ENCODE measurements around the gene CHCHD5. TPM values are rescaled to one million over a fixed set of nuclear protein-coding genes. Genes with fewer than 3 reads are reported as not detected.
A peak's percentile ranks its signal among the peaks of the same experiment; 100 is the strongest.
"Not testable (repeated sequence)": the region's sequence is repeated elsewhere in the genome, so short reads cannot be mapped to it uniquely, and the experiment has no call there.

CHCHD5 gene
- 10 to 100 TPM; 38.4 to 46.2 TPM for total RNA-seq

GRCh38 chr2:112584134-112584890 lies at the start of gene CHCHD5:
TSS of gene CHCHD5 (plus strand) at chr2:112584609. CDS start at chr2:112584648, 39 bp downstream.
- H3K9me3 Mint-ChIP-seq = peaks cover 0 to 3% of the 10 kb centered on the region in 2 donors
- DNase-seq (ENCODE audit: low spot score in 2 of 2) (peak; percentile 87 to 96), ATAC-seq (peak; percentile 89 to 92)
- H3K27ac Mint-ChIP-seq = peak within 1 kb of the TSS; percentile 96 to 99
- peaks cover 17 to 38% of the 10 kb centered on the region in 2 donors for H3K36me3 Mint-ChIP-seq

GRCh38 chr2:112534826-112535225 lies 49.6 kb upstream of the CHCHD5 start:
- Mint-ChIP-seq H3K9me3 (no peaks in the 10 kb centered on the region), H3K36me3 (no peaks in the 10 kb centered on the region), H3K27ac (no peak overlapping the region)
- no peak for ATAC-seq
- DNase-seq (ENCODE audit: low spot score in 2 of 2) = no peak

GRCh38 chr2:112536665-112537064 lies 47.7 kb upstream of the CHCHD5 start:
- H3K36me3 Mint-ChIP-seq; DNase-seq (ENCODE audit: low spot score in 2 of 2); ATAC-seq; H3K9me3 Mint-ChIP-seq; H3K27ac Mint-ChIP-seq: not testable (repeated sequence)

DNA sequence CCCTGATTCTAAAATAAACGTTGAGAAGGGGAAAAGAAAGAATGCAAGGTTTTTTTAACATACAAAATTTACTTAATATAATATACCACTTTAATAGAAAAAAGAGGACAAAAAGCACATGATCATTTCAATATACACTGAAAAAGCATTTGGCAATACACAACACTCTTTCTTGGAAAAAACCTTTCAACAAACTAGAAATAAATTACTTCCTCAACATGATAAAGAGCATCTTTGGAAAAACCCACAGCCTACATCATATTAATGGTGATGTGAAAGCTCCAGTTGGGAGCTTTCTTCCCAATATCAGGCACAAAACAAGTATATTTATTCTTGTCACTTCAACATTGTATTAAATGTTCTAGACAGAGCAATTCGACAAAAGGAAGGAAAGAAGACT lies 45.1 kb upstream of the CHCHD5 start:
- DNase-seq (ENCODE audit: low spot score in 2 of 2) (no peak), ATAC-seq (no peak)
- no peaks in the 10 kb centered on the region for H3K9me3 Mint-ChIP-seq
- no peaks in the 10 kb centered on the region for H3K36me3 Mint-ChIP-seq
- H3K27ac Mint-ChIP-seq = no peak overlapping the region

- DNase-seq (ENCODE audit: low spot score in 2 of 2) (no peak), ATAC-seq (no peak)
- H3K27ac Mint-ChIP-seq = no peak overlapping the region
- H3K36me3 Mint-ChIP-seq = no peaks in the 10 kb centered on the region
- H3K9me3 Mint-ChIP-seq = no peaks in the 10 kb centered on the region
Measured at GRCh38 chr2:112540906-112541305, 43.5 kb upstream of the CHCHD5 start.

DNA sequence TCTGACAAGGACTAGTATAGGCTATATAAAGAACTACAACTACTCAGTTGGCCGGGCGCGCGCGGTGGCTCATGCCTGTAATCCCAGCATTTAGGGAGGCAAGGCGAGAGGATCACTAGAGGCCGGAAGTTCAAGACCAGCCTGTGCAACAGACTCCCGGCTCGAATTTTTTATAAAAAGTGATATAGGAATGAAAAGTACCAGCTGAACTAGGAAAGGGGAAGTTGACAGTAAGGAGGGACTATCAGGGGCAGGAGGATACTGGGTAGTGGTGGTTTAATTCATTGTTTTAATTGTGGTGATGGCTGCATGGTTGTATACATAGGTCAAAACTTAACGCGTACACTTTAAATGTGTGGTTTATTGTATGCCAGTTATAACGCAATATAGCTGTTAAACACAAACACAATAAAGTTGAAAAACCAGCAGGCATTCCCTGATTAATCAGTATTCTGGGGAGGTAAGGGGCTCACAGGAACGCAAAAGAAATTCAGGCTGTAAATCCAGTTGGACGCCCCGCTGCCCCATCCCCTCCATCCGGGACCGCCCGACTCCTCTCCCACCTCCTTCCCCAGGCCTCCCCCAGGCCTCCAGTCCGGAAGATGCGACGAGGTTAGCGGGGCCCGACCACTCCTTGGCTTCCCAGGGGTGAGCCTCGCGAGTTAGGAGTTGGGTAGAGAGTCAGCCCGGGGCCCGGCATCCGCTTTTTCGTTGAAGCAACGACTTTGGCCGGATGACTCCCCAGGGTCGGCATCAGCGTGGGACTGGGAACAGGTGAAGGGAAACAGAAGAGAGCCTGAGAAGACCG lies 42.9 kb upstream of the CHCHD5 start:
- H3K27ac Mint-ChIP-seq = no peak overlapping the region
- H3K9me3 Mint-ChIP-seq = no peaks in the 10 kb centered on the region
- DNase-seq (ENCODE audit: low spot score in 2 of 2) (peak in 1 of 2 donors; percentile 72), ATAC-seq (peak; percentile 78)
- no peaks in the 10 kb centered on the region for H3K36me3 Mint-ChIP-seq

GRCh38 chr2:112542123-112542983 lies 42.1 kb upstream of the CHCHD5 start, which contains the start of gene POLR1B:
TSS of gene POLR1B (plus strand) at chr2:112542465. CDS start at chr2:112542495, 30 bp downstream.
- H3K9me3 Mint-ChIP-seq = no peaks in the 10 kb centered on the region
- no peak within 1 kb of the TSS for H3K27ac Mint-ChIP-seq
- ATAC-seq = peak; percentile 87 to 89
- H3K36me3 Mint-ChIP-seq = peaks cover 0 to 5% of the 10 kb centered on the region in 2 donors
- peak; percentile 73 to 88 for DNase-seq (ENCODE audit: low spot score in 2 of 2)

GRCh38 chr2:112542984-112543661 lies 41.3 kb upstream of the CHCHD5 start:
- DNase-seq (ENCODE audit: low spot score in 2 of 2) (peak in 1 of 2 donors; percentile 10), ATAC-seq (peak; percentile 2 to 19)
- H3K36me3 Mint-ChIP-seq = peaks cover 0 to 6% of the 10 kb centered on the region in 2 donors
- no peaks in the 10 kb centered on the region for H3K9me3 Mint-ChIP-seq
- H3K27ac Mint-ChIP-seq = no peak overlapping the region

DNA sequence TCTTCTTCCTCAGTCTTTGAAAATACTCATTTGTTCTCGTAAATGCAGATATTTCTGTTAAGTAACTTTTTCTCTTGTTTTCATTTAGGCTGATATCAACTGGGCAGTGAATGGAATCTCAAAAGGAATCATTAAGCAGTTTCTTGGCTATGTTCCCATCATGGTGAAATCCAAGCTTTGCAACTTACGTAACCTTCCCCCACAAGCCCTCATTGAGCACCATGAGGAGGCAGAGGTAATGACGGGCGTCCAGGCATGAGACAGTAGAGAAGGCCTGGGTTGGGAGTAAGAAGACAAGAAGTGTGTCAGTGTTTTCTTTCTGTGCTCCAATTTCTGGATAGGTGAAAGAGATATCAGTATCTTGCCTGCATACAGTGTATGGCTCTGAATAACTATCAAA lies 37.1 kb upstream of the CHCHD5 start:
- ATAC-seq = no peak
- H3K9me3 Mint-ChIP-seq = no peaks in the 10 kb centered on the region
- DNase-seq (ENCODE audit: low spot score in 2 of 2) = no peak

DNA sequence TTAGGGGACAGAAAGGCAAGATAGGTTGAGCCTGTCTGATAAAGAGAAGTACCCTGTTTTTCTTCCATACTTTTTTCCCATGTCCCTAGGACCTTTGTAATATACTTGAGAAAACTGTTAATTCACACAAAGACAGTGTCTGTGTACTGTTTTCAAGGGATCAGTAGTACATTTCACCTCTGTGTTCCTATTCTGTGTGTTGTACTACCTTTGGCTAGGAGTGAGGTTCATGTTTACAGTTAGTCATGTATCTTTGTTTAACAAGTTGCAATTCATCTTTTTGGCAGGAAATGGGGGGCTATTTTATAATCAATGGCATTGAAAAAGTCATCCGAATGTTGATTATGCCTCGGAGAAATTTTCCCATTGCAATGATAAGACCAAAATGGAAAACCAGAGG lies 35.4 kb upstream of the CHCHD5 start:
- no peak for DNase-seq (ENCODE audit: low spot score in 2 of 2)
- no peaks in the 10 kb centered on the region for H3K9me3 Mint-ChIP-seq

More for the DNA sequence above, 37.1 kb upstream of the CHCHD5 start:
- Mint-ChIP-seq H3K36me3 (peaks cover 17 to 20% of the 10 kb centered on the region in 2 donors), H3K27ac (no peak overlapping the region)

DNA sequence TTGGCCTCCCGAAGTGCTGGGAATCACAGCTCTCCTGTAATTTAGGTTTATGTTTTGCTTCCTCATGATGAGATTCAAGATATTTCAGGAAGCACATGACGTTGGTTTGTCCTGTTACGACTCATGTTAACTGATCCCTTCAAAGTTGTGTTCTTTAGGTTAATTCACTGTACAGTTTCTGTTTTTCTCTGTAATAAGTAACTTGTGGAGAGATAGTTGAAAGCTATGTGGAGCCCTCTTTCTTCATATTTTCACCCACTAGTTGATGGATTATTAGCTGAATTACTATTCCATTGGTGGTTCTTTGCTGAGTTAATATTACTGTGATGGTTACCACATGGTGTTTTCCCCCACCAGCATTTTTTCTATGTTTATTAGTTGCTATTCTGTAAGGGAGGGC lies 18.3 kb upstream of the CHCHD5 start:
- H3K27ac Mint-ChIP-seq = peak overlapping the region in 1 of 2 donors; percentile 92
- no peaks in the 10 kb centered on the region for H3K9me3 Mint-ChIP-seq
- peak in 1 of 2 donors; percentile 47 for ATAC-seq
- no peak for DNase-seq (ENCODE audit: low spot score in 2 of 2)
- peaks cover 47 to 58% of the 10 kb centered on the region in 2 donors for H3K36me3 Mint-ChIP-seq

More for the DNA sequence above, 35.4 kb upstream of the CHCHD5 start:
- ATAC-seq = no peak
- peaks cover 17 to 25% of the 10 kb centered on the region in 2 donors for H3K36me3 Mint-ChIP-seq
- no peak overlapping the region for H3K27ac Mint-ChIP-seq

DNA sequence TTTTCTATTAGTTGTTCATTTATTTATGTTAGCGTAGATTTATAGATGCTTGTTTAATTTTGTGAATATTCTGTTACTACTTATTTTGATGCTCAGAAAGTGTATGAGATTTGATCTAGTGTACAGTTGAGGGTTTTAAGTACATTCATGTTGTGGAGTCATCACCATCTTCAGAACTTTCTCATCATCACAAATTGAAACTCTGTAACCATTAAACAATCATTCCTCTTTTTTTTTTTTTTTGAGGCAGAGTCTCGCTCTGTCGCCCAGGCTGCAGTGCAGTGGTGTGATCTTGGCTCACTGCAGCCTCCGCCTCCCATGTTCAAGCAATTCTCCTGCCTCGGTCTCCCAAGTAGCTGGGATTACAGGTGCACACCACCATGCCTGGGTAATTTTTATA lies 17.9 kb upstream of the CHCHD5 start:
- not testable (repeated sequence) for ATAC-seq; H3K9me3 Mint-ChIP-seq; DNase-seq (ENCODE audit: low spot score in 2 of 2)
- H3K36me3 Mint-ChIP-seq = peaks cover 47 to 61% of the 10 kb centered on the region in 2 donors
- H3K27ac Mint-ChIP-seq = peak overlapping the region in 1 of 2 donors; percentile 92

DNA sequence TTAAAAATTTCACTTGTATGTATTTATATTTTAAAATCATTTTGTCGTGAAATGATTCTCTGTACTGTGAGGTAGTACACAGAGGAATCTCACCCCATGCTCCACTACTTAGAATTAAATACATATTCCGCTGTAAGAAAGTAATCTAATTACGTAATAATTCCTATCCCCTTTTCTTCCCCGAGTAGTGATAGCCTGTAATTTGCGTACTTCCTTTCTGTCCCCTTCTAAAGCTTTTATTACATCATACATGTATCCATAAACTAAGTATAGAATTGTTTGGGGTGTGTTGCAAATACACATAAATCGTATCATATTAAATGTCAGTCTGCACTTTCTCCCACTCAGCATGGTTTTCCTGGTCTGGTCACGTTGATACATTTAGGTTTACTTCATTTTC lies 12.4 kb upstream of the CHCHD5 start:
- Mint-ChIP-seq H3K9me3 (no peaks in the 10 kb centered on the region), H3K27ac (no peak overlapping the region), H3K36me3 (peaks cover 54 to 59% of the 10 kb centered on the region in 2 donors)
- DNase-seq (ENCODE audit: low spot score in 2 of 2) (no peak), ATAC-seq (no peak)

GRCh38 chr2:112577756-112578155 lies 6.7 kb upstream of the CHCHD5 start:
- DNase-seq (ENCODE audit: low spot score in 2 of 2) (no peak), ATAC-seq (no peak)
- H3K9me3 Mint-ChIP-seq = no peaks in the 10 kb centered on the region
- H3K27ac Mint-ChIP-seq = peak overlapping the region in 1 of 2 donors; percentile 50
- H3K36me3 Mint-ChIP-seq = peaks cover 9 to 13% of the 10 kb centered on the region in 2 donors

DNA sequence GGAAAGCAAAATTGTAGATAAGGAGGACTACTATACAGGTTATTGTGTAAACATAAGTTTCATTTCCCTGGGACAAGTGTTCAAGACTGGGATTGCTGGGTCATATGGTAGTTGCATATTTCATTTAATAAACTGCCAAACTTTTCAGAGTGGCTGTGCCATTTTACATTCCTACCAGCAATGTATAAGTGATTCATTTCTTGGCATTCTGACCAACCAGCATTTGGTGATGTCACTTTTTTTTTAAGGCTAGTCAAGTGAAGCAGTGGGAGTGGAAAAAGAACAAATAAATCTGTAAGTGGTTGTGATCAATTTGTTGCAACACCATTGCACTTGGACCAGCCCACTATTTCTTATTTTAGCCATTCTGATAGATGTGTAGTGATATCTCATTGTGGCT lies 5.2 kb upstream of the CHCHD5 start:
- ATAC-seq = no peak
- no peak overlapping the region for H3K27ac Mint-ChIP-seq
- peaks cover 0 to 3% of the 10 kb centered on the region in 2 donors for H3K9me3 Mint-ChIP-seq
- DNase-seq (ENCODE audit: low spot score in 2 of 2) = no peak
- peaks cover 18% of the 10 kb centered on the region in 2 donors for H3K36me3 Mint-ChIP-seq

GRCh38 chr2:112580084-112580483 lies 4.3 kb upstream of the CHCHD5 start:
- H3K36me3 Mint-ChIP-seq = peaks cover 14 to 23% of the 10 kb centered on the region in 2 donors
- no peak for DNase-seq (ENCODE audit: low spot score in 2 of 2)
- H3K27ac Mint-ChIP-seq = no peak overlapping the region
- ATAC-seq = no peak
- H3K9me3 Mint-ChIP-seq = peaks cover 0 to 3% of the 10 kb centered on the region in 2 donors
